Vagina (tissue), 2 donors: Measurements from ENCODE around the gene PHC2.

Experiments
- CTCF ChIP-seq, 3 experiments: fragments of 450-650 bp in 2 of 3; fragments of 200-600 bp in 1 of 3; sonication (generic) in 1 of 3; IDR thresholded peaks; one replicate each; pipeline ENCODE4 v1.5.1; 2017 to 2019; ENCODE audit warnings: antibody characterized with exemption in 3 of 3, mild to moderate bottlenecking in 2 of 3, moderate library complexity in 2 of 3
- POLR2A ChIP-seq, 2 donors: fragments of 450-650 bp; IDR thresholded peaks; one replicate each; pipeline ENCODE4 v1.6.1; 2017; ENCODE audit warnings: antibody characterized with exemption in 2 of 2, mild to moderate bottlenecking in 2 of 2, moderate library complexity in 2 of 2
- POLR2AphosphoS5 ChIP-seq, 2 donors: sonication (generic); formaldehyde crosslinking; IDR thresholded peaks; one replicate each; pipeline ENCODE4 v1.9.0; 2017; ENCODE audit warnings: antibody characterized with exemption in 2 of 2, mild to moderate bottlenecking in 2 of 2, low read depth in 1 of 2; ENCODE audit not compliant: insufficient read depth in 1 of 2

GRCh38 chr1:33306653-33307493, 124.0 kb downstream of the PHC2 start:
- TF ChIP-seq POLR2A (IDR thresholded peaks at IDR 0.05), result no peak
- TF ChIP-seq CTCF (IDR thresholded peaks at IDR 0.05), result no peak
- peak in 1 of 2 donors; percentile 11 for TF ChIP-seq POLR2AphosphoS5 (IDR thresholded peaks at IDR 0.05; ENCODE audit: insufficient read depth in 1 of 2, low read depth in 1 of 2)
